Uterus (tissue), 4 donors: Measurements from ENCODE around the gene CLIC1. TPM values are rescaled to one million over a fixed set of nuclear protein-coding genes. Genes with fewer than 3 reads are reported as not detected.

ENCODE experiments used
- DNase-seq, 2 donors: peaks; one replicate each; pipeline ENCODE4 v3.0.0-alpha.2; 2019 to 2020
- H3K27ac ChIP-seq, 2 donors: fragments of 200-600 bp; sonication (generic); 1 replicate in 1 of 2; 2 replicates in 1 of 2; pipeline ENCODE4 v1.5.1; 2016 to 2018
- H3K27me3 ChIP-seq, 2 donors: fragments of 200-600 bp; sonication (generic); one replicate each; pipeline ENCODE4 v1.5.1; 2018 to 2019; ENCODE audit warnings: control low read depth in 1 of 2
- H3K36me3 ChIP-seq, 2 donors: fragments of 200-600 bp; sonication (generic); one replicate each; pipeline ENCODE4 v1.5.1; 2019; ENCODE audit warnings: control low read depth in 1 of 2
- H3K4me1 ChIP-seq, 2 donors: fragments of 200-600 bp; sonication (generic); one replicate each; pipeline ENCODE4 v1.5.1; 2018 to 2019; ENCODE audit warnings: control low read depth in 1 of 2
- H3K4me3 ChIP-seq, 2 donors: fragments of 200-600 bp; sonication (generic); 1 replicate in 1 of 2; 2 replicates in 1 of 2; pipeline ENCODE4 v1.5.1; 2018 to 2019; ENCODE audit warnings: mild to moderate bottlenecking in 1 of 2
- H3K9me3 ChIP-seq, 2 donors: fragments of 200-600 bp; sonication (generic); one replicate each; pipeline ENCODE4 v1.5.1; 2019; ENCODE audit warnings: control low read depth in 1 of 2
- POLR2A ChIP-seq, 2 donors: fragments of 450-650 bp; IDR thresholded peaks; one replicate each; pipeline ENCODE4 v1.6.1; 2016; ENCODE audit warnings: antibody characterized with exemption in 2 of 2, mild to moderate bottlenecking in 1 of 2, moderate library complexity in 1 of 2
- intact Hi-C: fragments of 100-400 bp; cut with DNase I; formaldehyde crosslinking; loops from one replicate; pipeline ENCODE4 v1.15.1; 2023; ENCODE audit warnings: low total_unique reads
- total RNA-seq, 4 donors: library from RNA; depleted of rRNA in 3 of 4; stranded (reverse); fragments of >200 nt in 3 of 4; gene quantifications; one replicate each; pipeline versions ENCODE4 v1.1.0 to v1.2.4, GENCODE V29; 2014 to 2023
- TF ChIP-seq, protein P1 (sequence below), 4 experiments: fragments of 200-600 bp in 2 of 4; fragments of 450-650 bp in 2 of 4; sonication (generic) in 2 of 4; IDR thresholded peaks; one replicate each; pipeline ENCODE4 v1.5.1; 2016 to 2019; ENCODE audit warnings: antibody characterized with exemption in 4 of 4, mild to moderate bottlenecking in 2 of 4, moderate library complexity in 1 of 4
- donor health status: DM: yes; HTN: yes; CAD: no.

Gene CLIC1
- total RNA-seq, 4 donors from 2014 or later, result 173 to 328 (median 216) TPM

DNA sequence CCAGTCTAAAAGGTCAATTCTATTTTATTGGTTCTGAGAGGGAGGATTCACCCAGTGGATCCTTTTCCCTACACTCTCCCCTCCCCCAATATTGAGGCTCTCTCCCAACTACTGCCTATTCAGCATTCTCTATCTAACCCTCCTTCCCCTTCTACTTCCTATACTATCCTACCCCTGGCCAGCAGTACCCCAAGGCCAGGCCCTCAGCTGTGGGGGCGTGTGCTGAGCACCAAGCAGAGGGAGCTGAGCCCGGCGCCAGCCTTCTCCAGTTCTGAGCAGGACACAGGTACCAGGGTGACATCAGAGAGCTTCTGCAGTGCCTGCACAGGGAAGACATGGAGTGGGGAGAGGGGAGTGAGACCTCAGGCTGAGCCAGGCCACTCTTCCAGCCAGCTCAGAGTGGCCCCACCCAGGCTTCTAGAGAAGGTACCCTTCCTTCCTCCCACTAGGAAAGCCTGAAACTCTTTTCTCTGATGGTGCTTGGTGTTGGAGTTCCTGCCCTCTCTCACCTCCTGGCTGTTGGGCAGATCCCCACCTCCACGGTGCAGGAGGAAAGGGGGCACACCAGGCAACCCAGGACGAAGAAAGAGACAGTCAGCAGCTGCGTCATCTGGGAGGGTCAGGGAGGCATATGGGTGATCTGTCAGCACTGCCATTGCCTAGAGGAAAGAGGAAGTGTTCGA is 9.2 kb downstream of the CLIC1 start:
- peaks cover 4 to 6% of the 10 kb centered on the region in 2 donors for H3K4me1 ChIP-seq
- H3K36me3 ChIP-seq, result no peaks in the 10 kb centered on the region
- H3K9me3 ChIP-seq, result no peaks in the 10 kb centered on the region
- H3K27ac ChIP-seq, result peak overlapping the region; percentile 93 to 100
- H3K4me3 ChIP-seq, result no peak overlapping the region
- DNase-seq, result no peak
- no peaks in the 10 kb centered on the region for H3K27me3 ChIP-seq
- TF ChIP-seq, protein P1, sequence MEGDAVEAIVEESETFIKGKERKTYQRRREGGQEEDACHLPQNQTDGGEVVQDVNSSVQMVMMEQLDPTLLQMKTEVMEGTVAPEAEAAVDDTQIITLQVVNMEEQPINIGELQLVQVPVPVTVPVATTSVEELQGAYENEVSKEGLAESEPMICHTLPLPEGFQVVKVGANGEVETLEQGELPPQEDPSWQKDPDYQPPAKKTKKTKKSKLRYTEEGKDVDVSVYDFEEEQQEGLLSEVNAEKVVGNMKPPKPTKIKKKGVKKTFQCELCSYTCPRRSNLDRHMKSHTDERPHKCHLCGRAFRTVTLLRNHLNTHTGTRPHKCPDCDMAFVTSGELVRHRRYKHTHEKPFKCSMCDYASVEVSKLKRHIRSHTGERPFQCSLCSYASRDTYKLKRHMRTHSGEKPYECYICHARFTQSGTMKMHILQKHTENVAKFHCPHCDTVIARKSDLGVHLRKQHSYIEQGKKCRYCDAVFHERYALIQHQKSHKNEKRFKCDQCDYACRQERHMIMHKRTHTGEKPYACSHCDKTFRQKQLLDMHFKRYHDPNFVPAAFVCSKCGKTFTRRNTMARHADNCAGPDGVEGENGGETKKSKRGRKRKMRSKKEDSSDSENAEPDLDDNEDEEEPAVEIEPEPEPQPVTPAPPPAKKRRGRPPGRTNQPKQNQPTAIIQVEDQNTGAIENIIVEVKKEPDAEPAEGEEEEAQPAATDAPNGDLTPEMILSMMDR (IDR thresholded peaks at IDR 0.05), result no peak
- no peak for TF ChIP-seq POLR2A (IDR thresholded peaks at IDR 0.05)
- intact Hi-C loops, result no loop called here

DNA sequence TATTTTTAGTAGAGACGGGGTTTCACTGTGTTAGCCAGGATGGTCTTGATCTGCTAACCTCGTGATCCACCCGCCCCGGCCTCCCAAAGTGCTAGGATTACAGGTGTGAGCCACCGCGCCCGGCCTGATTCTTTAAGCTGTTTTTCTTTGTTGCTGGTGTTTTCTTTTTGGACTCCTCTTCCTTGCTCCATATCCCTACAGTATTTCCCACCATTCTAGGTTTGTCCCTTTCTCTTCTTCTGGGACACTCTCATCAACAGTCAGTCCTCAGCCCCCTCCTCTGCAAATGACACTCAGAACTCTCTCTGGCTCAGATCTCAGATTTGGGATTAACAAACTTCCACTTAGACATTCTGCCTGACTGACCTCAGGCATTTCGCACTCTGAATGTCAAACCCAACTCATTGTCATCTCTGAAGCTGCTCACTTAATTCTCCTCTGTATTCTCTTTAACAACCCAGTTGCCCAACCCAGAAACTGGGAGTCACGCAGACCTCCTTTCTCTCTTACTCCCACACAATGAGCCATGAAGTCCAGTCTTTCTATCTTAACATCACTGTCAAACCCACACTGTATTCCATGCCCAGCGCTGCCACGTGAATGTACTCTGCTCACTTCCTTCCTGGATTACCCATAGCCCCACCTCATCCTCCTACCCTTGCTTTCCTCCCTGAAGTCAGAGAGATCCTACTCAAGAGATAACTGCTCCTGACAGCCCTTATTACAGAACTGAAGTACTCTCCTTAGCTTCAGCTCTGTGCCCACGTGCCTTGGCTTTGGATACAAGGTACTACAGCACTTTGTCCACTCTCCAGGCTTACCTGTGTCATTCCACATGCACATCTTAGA is 10.6 kb downstream of the CLIC1 start:
- Histone ChIP-seq H3K4me3 (no peak overlapping the region), H3K27ac (peak overlapping the region in 1 of 2 donors; percentile 93), H3K36me3 (no peaks in the 10 kb centered on the region), H3K27me3 (no peaks in the 10 kb centered on the region), H3K9me3 (no peaks in the 10 kb centered on the region), H3K4me1 (peaks cover 4 to 6% of the 10 kb centered on the region in 2 donors)
- no peak for DNase-seq
- intact Hi-C loops, result no loop called here
- TF ChIP-seq, protein P1 (IDR thresholded peaks at IDR 0.05), result no peak
- TF ChIP-seq POLR2A (IDR thresholded peaks at IDR 0.05), result no peak

DNA sequence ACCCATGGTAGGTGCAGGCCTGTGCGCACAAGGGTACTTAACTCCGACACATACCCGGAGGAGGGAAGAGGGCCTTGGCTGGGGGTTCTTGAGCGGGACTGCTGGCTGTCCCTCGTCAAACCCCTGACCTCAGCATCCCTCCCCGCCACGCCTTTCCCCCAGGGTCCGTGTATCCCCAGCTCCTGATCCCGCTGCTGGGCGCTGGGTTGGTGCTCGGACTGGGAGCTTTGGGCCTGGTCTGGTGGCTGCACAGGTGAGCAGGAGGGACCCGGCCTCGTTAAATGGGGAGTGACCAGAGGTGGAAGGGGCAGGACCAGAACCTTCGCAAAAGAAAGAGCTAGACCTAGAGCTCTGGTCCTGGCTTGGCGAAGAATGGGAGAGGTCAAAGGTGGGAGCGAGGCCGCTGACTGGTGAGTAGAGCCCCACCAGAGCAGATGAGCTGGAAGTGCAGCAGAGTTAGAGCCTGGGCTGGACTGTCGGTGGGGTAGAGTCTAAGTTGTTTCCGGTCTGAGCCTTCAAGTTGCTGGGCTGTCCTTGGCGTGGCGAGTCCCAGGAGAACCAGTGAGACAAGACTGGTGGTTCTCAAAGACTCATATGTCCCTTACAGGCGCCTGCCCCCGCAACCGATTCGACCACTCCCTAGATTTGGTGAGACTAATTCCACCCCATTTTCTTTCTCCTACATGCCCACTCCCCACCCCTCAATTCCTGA is 12.2 kb downstream of the CLIC1 start:
- H3K4me3 ChIP-seq, result no peak overlapping the region
- no peak overlapping the region for H3K27ac ChIP-seq
- H3K4me1 ChIP-seq, result peaks cover 4 to 6% of the 10 kb centered on the region in 2 donors
- TF ChIP-seq POLR2A (IDR thresholded peaks at IDR 0.05), result no peak
- TF ChIP-seq, protein P1 (IDR thresholded peaks at IDR 0.05), result no peak
- no peaks in the 10 kb centered on the region for H3K9me3 ChIP-seq
- no peaks in the 10 kb centered on the region for H3K27me3 ChIP-seq
- H3K36me3 ChIP-seq, result no peaks in the 10 kb centered on the region
- DNase-seq, result no peak
- intact Hi-C loops, result no loop called here

DNA sequence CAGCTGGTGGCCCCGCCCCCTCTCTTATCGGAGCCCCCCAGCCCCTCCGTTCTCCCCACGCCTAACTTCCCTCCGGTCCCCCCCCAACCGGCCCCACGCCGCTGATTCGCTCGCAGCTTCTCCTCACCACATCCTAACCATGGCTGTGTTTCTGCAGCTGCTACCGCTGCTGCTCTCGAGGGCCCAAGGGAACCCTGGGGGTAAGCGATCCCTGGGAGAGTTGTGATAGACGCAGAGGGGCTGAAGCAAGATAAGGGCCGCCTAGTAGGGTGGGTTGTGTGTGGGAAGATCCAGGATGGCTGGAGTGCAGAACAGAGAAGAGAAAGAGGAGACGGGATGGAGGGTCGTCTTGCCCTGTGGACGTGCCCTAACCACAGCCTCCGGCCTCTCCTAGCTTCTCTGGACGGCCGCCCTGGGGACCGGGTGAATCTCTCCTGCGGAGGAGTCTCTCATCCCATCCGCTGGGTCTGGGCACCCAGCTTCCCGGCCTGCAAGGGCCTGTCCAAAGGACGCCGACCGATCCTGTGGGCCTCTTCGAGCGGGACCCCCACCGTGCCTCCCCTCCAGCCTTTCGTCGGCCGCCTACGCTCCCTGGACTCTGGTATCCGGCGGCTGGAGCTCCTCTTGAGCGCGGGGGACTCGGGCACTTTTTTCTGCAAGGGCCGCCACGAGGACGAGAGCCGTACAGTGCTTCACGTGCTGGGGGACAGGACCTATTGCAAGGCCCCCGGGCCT is 12.9 kb downstream of the CLIC1 start, which contains the start of gene MPIG6B:
Gene MPIG6B (plus strand): TSS at position 129 of the 735 bp plus-strand sequence. CDS start 11 bp downstream, at position 140.
- H3K27ac ChIP-seq, result no peak within 1 kb of the TSS
- no peak for DNase-seq
- H3K4me3 ChIP-seq, result no peak within 1 kb of the TSS
- intact Hi-C loops, result no loop called here
- H3K36me3 ChIP-seq, result no peaks in the 10 kb centered on the region
- H3K9me3 ChIP-seq, result no peaks in the 10 kb centered on the region
- peaks cover 4 to 5% of the 10 kb centered on the region in 2 donors for H3K4me1 ChIP-seq
- no peaks in the 10 kb centered on the region for H3K27me3 ChIP-seq
- TF ChIP-seq, protein P1 (IDR thresholded peaks at IDR 0.05), result no peak
- TF ChIP-seq POLR2A (IDR thresholded peaks at IDR 0.05), result no peak
